WI38 (cell line): ENCODE data around the gene WFDC9.
"Not testable (repeated sequence)": the region's sequence is repeated elsewhere in the genome, so short reads cannot be mapped to it uniquely, and the experiment has no call there.

Experiments
- H3K4me3 ChIP-seq: 2 replicates; pipeline ENCODE4 v1.5.1; 2011; ENCODE audit warnings: low read depth, mild to moderate bottlenecking, control low read depth, low read length
- CTCF ChIP-seq: IDR thresholded peaks from 2 replicates; pipeline ENCODE4 v1.5.1; 2012; ENCODE audit warnings: low read depth, mild to moderate bottlenecking, control low read depth, low read length

The WFDC9 gene

DNA sequence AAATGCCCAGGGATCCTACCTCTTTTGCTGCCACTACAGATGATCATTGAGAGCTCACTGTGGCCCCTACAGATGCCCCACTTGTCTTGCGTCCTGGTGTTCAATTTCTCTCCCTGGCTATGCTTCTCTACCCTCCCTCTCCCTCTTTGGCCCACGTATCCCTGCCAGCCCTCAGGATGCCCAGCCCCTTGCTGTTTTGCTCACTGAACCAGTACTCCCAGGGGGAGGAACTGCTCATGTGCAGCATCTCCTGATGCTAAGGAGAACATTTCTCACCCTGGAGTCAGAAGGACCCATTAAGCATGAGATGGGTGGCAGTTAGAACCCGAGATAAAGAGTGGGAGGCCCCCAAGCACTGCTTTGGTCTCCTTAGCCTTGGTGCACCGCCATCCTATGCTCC, at the start of gene WFDC9:
TSS of gene WFDC9 (minus strand) at position 101 of the 400 bp plus-strand sequence. CDS start 21,103 bp downstream, outside the sequence.
- H3K4me3 ChIP-seq = no peak within 1 kb of the TSS
- TF ChIP-seq CTCF = no peak

DNA sequence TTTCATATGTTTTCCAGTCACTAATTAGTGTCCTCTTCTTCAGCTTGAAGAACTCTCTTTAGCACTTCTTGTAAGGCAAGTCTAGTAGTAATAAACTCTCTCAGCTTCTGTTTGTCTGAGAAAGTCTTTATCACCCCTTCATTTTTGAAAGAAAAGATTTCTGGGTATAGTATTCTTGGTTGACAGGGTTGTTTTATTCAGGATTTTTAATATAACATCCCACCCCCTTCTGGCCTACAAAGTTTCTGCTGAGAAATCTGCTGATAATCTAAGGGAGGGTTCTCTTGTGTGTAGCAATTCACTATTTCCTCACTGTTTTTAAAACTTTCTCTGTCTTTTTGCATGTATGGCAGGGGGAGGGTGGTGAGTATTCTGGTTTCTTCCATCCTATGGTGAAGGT, 48.6 kb upstream of the WFDC9 start:
- TF ChIP-seq CTCF = no peak
- H3K4me3 ChIP-seq = no peak overlapping the region

GRCh38 chr20:45672765-45673164, 41.7 kb upstream of the WFDC9 start:
- no peak overlapping the region for H3K4me3 ChIP-seq
- TF ChIP-seq CTCF = no peak

DNA sequence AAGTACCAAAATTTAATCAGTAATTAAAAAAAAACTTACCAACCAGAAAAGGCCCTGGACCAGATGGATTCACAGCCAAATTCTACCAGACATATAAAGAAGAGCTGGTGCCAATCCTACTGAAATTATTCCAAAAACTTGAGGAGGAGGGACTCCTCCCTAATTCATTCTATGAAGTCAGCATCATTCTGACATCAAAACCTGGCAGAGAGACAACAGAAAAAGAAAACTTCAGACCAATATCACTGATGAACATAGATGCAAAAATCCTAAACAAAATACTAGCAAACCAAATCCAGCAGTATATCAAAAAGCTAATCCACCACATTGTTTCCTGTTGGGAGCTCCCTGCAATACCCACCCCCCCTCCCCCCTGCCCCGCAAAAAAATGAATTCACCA, 39.1 kb upstream of the WFDC9 start, which contains the start of gene WFDC11:
TSS of gene WFDC11 (minus strand) at position 101 of the 400 bp plus-strand sequence. CDS start 19,639 bp downstream, outside the sequence.
- TF ChIP-seq CTCF = no peak
- H3K4me3 ChIP-seq = no peak within 1 kb of the TSS

DNA sequence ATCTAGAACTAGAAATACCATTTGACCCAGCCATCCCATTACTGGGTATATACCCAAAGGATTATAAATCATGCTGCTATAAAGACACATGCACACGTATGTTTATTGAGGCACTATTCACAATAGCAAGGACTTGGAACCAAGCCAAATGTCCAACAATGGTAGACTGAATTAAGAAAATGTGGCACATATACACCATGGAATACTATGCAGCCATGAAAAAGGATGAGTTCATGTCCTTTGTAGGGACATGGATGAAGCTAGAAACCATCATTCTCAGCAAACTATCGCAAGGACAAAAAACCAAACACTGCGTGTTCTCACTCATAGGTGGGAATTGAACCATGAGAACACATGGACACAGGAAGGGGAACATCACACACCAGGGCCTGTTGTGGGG, 26.0 kb upstream of the WFDC9 start:
- H3K4me3 ChIP-seq = not testable (repeated sequence)

DNA sequence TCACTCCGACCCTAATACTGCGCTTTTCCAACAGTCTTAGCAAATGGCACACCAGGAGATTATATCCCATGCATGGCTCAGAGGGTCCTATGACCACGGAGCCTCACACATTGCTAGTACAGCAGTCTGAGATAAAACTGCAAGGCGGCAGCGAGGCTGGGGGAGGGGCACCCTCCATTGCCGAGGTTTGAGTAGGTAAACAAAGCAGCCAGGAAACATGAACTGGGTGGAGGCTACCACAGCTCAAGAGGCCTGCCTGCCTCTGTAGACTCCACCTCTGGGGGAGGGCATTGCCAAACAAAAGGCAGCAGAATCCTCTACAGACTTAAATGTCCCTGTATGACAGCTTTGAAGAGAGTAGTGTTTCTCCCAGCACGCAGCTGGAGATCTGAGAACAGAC, 20.6 kb upstream of the WFDC9 start:
- not testable (repeated sequence) for H3K4me3 ChIP-seq

- TF ChIP-seq CTCF = no peak
These were observed 18.3 kb upstream of the WFDC9 start for GRCh38 chr20:45649312-45649863.

DNA sequence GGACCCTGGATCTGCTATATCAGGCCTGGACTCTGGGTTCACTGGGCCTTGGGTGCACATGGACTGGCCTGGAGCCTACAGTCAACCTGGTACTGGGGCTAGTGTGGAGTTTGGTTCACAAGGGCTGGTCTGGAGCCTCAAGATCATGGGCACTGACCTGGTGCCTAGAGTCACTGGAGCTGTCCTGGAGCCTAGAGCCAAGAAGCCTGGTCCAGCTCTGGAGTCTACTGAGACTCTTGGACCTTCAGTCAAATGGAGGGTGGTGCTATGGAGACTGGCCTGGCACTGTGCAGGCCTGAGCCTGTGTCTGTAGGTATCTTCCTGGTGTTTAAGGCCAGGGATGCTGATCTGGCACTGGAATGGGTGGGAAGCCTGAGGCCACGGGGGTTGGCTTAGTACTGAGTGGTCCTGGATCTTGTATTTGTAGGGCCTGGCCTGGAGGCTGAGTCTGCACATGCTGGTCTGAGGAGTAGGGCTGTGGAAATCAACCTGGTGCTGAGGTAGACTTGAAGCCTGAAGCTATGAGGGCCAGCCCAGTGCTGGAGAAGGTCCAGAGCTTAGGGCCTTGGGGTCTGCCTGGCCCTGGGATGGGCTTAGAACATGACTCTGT, 16.5 kb upstream of the WFDC9 start:
- no peak for TF ChIP-seq CTCF
- H3K4me3 ChIP-seq = no peak overlapping the region

More at GRCh38 chr20:45649312-45649863, 18.3 kb upstream of the WFDC9 start:
- no peak overlapping the region for H3K4me3 ChIP-seq
